Measurements from ENCODE around the gene LRP1B.

Gene LRP1B

DNA sequence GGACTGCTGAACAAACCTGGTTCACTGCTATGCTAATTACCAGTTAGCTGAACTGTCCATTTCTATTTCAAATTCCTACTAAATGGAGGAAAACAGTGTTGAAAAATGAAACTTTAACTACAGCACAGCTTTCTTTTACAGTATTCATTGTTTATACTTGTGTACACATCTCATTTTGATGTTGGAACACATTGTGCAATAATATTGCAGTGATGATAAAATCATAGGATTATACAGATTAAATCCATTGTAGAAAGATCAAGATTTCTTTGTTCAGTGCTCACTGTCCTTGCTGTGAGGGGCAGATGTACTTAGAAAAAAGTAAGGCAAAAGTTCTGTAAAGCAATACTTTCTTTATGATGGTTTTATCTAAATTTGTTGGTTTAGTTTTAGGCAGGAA, 1055.1 kb downstream of the LRP1B start:
- no peak for TF ChIP-seq GATA3 (IDR thresholded peaks at IDR 0.05; ENCODE audit: low read depth, low read length)
- no peak for TF ChIP-seq GATA2 (IDR thresholded peaks at IDR 0.05; ENCODE audit: low read depth, low read length)

DNA sequence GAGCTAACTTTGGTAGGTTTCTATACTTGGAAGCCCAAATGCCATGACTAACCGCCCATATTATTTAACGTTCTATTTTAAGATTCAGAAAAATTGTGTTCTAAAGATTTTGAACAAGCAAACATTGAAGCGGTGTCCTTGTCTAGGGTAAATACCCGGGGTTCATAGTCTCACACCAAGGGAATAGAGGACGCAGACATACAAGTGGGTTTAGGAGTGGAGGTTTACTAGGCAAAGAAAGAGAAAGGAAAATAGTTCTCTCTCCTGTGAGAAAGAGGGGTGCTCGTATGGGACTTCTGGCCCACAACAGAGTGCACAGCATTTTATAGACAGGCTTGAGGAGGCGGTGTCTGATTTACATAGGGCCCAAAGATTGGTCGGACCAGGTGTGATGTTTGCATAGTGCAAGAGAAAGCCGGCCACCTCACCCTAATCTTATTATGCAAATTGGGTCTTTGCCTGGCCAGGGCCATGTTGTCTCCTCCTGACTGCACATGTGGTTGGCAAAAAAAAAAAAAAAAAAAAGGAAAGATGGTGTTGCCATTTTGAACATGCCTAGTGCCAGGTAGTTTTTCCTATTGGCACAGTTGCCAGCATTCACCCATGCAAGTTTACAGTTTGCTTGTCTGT, 1062.6 kb downstream of the LRP1B start:
- TF ChIP-seq GATA3 (IDR thresholded peaks at IDR 0.05; ENCODE audit: low read depth, low read length) (no peak), GATA2 (IDR thresholded peaks at IDR 0.05; ENCODE audit: low read depth, low read length) (no peak)

DNA sequence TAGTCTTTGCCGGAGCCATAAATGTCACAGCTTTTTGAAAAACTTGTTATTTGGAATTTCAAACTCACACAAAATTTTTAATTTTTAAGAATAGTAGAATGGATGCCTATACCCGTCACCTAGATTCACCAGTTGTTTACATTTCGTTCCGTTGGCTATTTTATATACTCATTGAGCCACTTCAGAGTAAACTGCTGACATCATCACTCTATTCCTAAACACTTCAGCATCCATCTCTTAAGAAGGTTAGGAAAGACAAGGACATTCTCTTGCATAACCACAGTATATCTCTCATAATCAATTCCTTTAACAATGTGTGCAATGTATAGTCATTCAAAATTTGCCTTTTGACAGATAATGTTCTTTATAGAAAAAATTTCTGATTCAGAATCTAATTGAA, 1065.8 kb downstream of the LRP1B start:
- TF ChIP-seq GATA2 (IDR thresholded peaks at IDR 0.05; ENCODE audit: low read depth, low read length): no peak
- TF ChIP-seq GATA3 (IDR thresholded peaks at IDR 0.05; ENCODE audit: low read depth, low read length): no peak

DNA sequence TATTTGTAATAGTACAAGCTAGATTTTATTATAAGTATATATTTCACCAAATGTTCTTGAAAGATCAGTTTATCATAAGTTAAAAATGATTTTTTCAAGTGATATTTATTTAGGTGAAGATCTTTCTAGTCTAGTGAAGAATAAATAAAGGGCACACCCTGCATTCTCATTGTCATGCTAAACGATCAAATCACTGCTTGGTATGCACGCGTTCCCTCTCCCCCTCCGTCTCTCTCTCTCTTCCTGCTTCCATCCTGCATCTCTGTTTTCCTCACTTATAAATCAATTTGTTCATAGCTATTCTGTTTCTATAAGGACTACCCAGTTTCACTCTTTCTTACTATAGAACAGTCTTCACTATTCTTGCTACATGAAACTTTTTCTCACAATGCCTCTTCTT, 1067.4 kb downstream of the LRP1B start:
- no peak for TF ChIP-seq GATA2 (IDR thresholded peaks at IDR 0.05; ENCODE audit: low read depth, low read length)
- no peak for TF ChIP-seq GATA3 (IDR thresholded peaks at IDR 0.05; ENCODE audit: low read depth, low read length)

DNA sequence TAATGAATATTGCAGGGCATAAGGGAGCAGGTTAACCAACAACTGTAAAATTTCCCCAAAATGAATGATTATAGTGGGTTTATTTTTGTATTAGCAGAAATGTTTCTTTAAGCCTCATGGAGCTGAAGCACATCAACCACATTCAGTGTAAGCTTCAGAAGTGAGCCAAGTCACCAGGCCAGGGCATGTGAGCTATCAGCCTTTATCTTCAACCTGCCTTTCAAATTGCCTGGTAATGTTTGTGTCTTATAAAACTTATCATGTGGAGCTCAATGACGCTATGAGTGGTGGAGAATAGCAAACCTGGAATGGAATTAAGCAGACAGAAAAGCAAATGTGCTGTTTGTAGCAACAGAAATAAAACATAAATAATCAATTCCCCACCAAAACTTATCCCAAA, 1068.4 kb downstream of the LRP1B start:
- TF ChIP-seq GATA3 (IDR thresholded peaks at IDR 0.05; ENCODE audit: low read depth, low read length): no peak
- TF ChIP-seq GATA2 (IDR thresholded peaks at IDR 0.05; ENCODE audit: low read depth, low read length): no peak

DNA sequence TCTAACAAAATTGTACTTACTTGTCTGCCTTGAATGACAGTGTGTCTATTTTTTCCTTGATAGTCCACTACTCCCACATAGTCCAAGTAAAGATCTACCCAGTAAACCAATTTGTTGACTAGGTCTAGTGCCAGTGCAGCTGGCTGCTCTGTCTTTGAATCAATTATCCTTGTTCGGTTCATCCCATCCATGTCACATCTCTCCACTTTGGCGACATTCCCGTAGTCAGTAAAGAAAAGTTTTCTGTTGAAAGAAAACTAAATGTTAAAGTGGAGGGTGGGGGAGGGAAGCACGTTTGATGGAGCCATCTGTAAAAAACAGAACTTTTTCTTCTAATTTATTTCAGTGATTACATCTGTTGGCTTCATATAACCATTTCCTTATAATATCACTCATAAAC, 1068.8 kb downstream of the LRP1B start:
- TF ChIP-seq GATA3 (IDR thresholded peaks at IDR 0.05; ENCODE audit: low read depth, low read length) (no peak), GATA2 (IDR thresholded peaks at IDR 0.05; ENCODE audit: low read depth, low read length) (no peak)

DNA sequence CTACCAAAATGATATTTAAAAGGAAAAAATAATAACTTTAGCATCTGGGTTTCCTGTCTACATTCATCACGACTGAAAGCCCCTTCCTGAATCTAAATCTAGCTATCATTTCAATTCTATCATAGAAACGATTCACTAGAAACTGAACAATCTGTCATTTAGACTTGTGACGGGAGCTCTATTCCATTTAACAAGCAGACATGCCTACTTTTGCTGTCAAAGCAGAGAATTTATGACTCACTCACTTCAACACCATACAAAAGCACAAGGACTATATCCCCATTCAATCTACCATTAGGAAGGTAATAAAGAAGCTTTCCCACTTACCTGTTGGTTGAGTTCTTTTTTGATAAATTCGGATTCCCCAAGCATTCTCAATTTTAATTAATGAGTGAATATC, 1072.3 kb downstream of the LRP1B start:
- TF ChIP-seq GATA3 (IDR thresholded peaks at IDR 0.05; ENCODE audit: low read depth, low read length) (no peak), GATA2 (IDR thresholded peaks at IDR 0.05; ENCODE audit: low read depth, low read length) (no peak)

DNA sequence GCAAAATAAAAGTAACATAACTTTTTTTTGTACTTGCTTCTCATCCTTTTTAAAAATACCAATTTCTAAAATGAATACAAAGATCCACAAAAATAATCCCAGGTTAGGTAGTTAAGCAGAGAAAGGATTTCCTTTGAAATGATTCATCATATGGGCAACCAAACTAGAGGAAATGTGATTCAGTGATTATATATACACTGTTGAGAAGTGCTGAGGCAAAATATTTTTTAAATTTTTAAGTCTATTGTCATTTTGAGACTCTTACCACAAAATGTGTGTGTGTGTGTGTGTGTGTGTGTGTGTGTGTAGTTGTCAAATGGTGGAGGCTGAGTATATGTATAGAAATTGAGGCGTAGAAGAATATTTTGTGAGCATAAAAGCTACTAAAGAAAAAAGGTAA, 1075.3 kb downstream of the LRP1B start:
- TF ChIP-seq GATA3 (IDR thresholded peaks at IDR 0.05; ENCODE audit: low read depth, low read length): no peak
- TF ChIP-seq GATA2 (IDR thresholded peaks at IDR 0.05; ENCODE audit: low read depth, low read length): no peak

DNA sequence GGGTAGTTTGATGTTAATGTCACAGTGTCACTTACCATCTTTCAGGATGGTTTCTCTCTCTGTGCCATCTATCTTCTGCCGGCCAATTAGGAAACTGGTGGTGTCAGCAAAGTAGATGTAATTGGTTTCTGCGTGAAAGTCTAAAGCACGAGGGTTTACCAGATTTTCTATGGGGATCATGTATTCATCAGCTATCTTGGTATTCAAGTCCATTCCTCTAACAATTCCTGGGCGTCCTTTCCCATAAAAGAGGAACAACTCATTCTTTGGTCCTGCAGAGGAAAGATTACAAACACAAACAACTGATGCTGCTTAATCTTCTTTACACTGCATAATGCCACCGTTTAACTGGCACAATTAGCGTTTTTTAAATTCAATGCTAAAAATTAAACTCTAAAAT, 1081.9 kb downstream of the LRP1B start:
- no peak for TF ChIP-seq GATA3 (IDR thresholded peaks at IDR 0.05; ENCODE audit: low read depth, low read length)
- no peak for TF ChIP-seq GATA2 (IDR thresholded peaks at IDR 0.05; ENCODE audit: low read depth, low read length)

DNA sequence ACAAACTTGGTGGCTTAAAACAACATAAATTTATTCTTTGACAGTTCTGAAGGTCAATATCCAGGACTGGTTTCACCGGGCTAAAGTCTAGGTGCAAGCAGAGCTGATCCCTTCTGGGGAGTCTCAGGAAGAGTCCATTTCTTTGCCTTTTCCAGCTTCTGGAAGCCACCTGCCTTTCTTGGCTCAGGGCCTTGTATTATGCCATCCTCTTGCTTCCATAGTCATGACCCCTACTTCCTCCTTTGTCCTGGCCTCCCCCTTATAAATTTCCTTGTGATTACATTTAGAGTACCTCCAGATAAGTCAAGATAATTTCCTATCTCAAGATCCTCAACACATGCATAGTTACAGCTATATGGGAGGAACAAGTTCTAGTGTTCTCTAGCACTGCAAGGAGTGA, 1089.5 kb downstream of the LRP1B start:
- TF ChIP-seq GATA2 (IDR thresholded peaks at IDR 0.05; ENCODE audit: low read depth, low read length): no peak
- no peak for TF ChIP-seq GATA3 (IDR thresholded peaks at IDR 0.05; ENCODE audit: low read depth, low read length)

DNA sequence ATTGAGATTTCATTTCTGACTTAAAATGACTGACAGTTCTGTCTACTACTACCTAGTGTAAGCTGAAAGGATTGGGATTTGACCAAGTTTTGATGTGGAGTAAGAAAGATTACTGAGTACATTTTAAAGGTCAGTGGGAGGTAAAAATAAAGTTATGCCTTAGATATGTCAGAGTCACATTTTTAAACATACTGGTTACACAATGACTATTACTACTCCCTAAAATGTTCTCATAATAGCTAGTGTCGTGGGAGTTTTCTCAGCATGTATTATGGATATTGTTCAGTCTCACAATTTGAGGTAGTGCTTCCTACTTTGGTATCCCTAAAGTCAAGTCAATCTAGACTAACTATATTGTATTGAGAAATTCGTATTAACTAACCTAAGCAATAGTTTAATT, 1092.5 kb downstream of the LRP1B start:
- TF ChIP-seq GATA3 (IDR thresholded peaks at IDR 0.05; ENCODE audit: low read depth, low read length): no peak
- TF ChIP-seq GATA2 (IDR thresholded peaks at IDR 0.05; ENCODE audit: low read depth, low read length): no peak

DNA sequence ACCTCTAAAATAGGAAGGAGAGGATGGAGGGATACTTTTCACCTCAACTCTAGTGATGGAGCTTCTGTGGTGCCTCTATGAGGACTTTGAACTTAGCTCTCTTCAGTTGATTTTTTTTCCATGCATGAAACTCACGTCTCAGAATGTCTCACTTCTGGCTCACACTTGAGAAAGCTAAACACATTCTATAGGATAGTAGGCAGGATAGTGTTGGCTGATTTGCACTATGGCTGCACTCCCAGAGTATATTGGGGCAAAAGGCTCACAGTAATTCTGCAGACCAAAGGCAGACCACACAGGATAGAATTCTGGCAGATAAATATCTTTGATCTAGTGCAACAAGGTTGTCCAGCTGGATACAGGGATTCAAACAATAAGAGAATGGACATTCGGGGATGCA, 1093.5 kb downstream of the LRP1B start:
- TF ChIP-seq GATA2 (IDR thresholded peaks at IDR 0.05; ENCODE audit: low read depth, low read length) (no peak), GATA3 (IDR thresholded peaks at IDR 0.05; ENCODE audit: low read depth, low read length) (no peak)

DNA sequence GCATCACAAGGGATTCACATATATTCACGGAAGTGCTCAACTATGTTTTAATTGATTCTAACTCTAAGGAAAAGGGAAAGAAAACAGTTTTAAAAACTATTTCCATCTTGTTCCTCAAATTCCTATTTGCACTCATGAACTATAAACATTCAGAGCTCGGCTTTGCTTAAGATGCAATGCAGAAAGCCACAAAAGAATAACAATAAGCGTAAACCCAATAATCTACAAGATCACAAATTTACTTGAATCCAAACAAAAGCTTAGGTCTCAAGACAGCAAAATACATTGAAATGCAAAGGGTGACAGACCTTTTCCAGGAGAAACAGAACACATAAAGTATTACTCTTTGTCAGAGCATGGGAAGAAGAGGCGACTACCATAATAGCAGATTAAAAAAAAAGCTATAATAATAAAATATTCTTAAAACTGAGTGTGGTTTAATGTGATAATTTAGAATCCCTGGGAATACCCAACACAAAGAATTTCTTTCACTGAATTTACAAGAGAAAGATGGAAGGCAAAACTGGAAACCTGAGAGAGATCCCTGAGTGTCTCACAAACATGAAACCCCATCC, 1094.9 kb downstream of the LRP1B start:
- TF ChIP-seq GATA3 (IDR thresholded peaks at IDR 0.05; ENCODE audit: low read depth, low read length): no peak
- no peak for TF ChIP-seq GATA2 (IDR thresholded peaks at IDR 0.05; ENCODE audit: low read depth, low read length)

DNA sequence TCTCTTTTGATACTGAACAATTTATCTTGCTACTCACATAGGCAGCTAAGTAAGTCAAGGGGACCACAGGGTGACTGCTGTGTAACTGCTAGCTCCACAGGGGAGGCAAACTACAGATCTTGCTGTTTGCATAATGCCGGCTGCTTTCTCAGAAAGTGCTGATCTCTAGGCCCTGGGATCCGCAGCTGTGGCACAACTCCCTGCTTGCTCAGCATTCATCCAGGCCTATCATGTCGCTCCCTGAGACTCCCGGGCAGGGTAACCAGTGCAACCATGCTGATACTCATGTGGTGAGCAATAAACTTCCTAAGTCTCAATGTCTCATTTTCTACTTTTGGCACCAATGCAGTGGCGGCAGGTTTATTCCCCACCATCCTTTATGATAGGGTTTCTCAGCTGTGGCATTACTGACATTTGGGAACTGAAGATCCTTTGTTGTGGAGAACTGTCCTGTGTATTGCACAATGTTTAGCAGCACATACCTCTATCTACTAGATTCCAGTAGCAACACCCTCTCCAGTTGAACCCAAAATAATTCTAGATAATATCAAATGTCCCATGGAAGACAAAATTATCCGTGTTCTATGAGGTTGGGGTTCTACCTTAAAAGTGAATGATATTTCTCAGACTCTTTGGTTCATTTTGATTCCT, 1101.3 kb downstream of the LRP1B start:
- TF ChIP-seq GATA2 (IDR thresholded peaks at IDR 0.05; ENCODE audit: low read depth, low read length) (no peak), GATA3 (IDR thresholded peaks at IDR 0.05; ENCODE audit: low read depth, low read length) (no peak)

DNA sequence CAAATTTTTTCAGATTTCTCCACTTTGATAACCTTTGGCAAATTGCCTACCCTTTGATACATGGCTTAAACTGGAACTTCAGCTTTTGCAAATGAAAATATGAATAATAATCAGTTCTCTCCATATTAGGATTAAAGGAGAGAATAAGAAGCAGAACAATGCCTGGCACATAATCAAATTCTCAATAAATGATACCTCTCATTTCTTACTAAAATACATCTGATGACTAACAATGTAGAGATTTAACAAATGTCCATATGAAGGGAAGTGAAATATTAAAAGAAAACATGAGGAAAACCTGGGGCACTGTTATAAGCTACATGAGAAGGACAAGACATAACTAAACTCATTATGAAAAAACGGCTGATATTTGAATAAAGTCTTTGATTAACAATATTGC, 1103.6 kb downstream of the LRP1B start:
- TF ChIP-seq GATA3 (IDR thresholded peaks at IDR 0.05; ENCODE audit: low read depth, low read length): no peak
- TF ChIP-seq GATA2 (IDR thresholded peaks at IDR 0.05; ENCODE audit: low read depth, low read length): no peak
